IMR-90 (cell line): Measurements from ENCODE around the gene RNF125. TPM values are rescaled to one million over a fixed set of nuclear protein-coding genes. Genes with fewer than 3 reads are reported as not detected.
A peak's percentile ranks its signal among the peaks of the same experiment; 100 is the strongest.

Experiments used
- ATAC-seq: fragments of 200-7000 bp; cut with Tn5 transposase; 2 replicates; pipeline ENCODE4 v1.9.1; 2020; ENCODE audit warnings: low read depth, mild to moderate bottlenecking, moderate library complexity
- BruUV-seq: library from RNA; stranded (reverse); fragments of 400-500 nt; replicated peaks from 2 replicates; lab custom pipeline; 2021; lab: Mats Ljungman, UMichigan
- CTCF ChIA-PET: fragments of 300-600 bp; formaldehyde crosslinking; extraction: SDS; loops from one replicate; lab custom pipeline; 2021; ENCODE audit warnings: antibody characterized with exemption; lab: Yijun Ruan, JAX
- POLR2A ChIA-PET: fragments of 300-600 bp; sonication (Branson Sonifier 250); formaldehyde crosslinking; loops from one replicate; lab custom pipeline; 2022; ENCODE audit warnings: antibody characterized with exemption; ENCODE audit not compliant: unreplicated experiment; lab: Charles Lee
- DNase-seq: peaks from one replicate; pipeline ENCODE4 v3.0.0; 2013
- H2AFZ ChIP-seq: replicated peaks from 2 replicates; pipeline ENCODE3; 2013; ENCODE audit warnings: low read length, mild to moderate bottlenecking; ENCODE audit not compliant: poor library complexity
- H2AK5ac ChIP-seq: 2 replicates; pipeline ENCODE4 v1.6.1; 2013; ENCODE audit warnings: low read depth, low read length, inconsistent platforms
- H2AK9ac ChIP-seq: replicated peaks from 2 replicates; pipeline ENCODE3; 2013; ENCODE audit warnings: mild to moderate bottlenecking, low read depth, low read length, moderate library complexity; ENCODE audit not compliant: poor library complexity
- H2BK120ac ChIP-seq: 2 replicates; pipeline ENCODE4 v1.6.1; 2013; ENCODE audit warnings: low read depth, low read length, inconsistent platforms
- H2BK15ac ChIP-seq: 3 replicates; pipeline ENCODE4 v1.6.1; 2013; ENCODE audit warnings: low read depth, low read length, inconsistent platforms
- H2BK20ac ChIP-seq: 2 replicates; pipeline ENCODE4 v1.6.1; 2013; ENCODE audit warnings: low read depth, mild to moderate bottlenecking, inconsistent platforms, low read length, moderate library complexity
- H2BK5ac ChIP-seq: 2 replicates; pipeline ENCODE4 v1.6.1; 2013; ENCODE audit warnings: mild to moderate bottlenecking, low read depth, low read length, inconsistent platforms; ENCODE audit not compliant: poor library complexity, severe bottlenecking
- H3K14ac ChIP-seq: replicated peaks from 2 replicates; pipeline ENCODE4 v1.6.1; 2013; ENCODE audit warnings: low read depth, low read length, inconsistent platforms
- H3K18ac ChIP-seq: 2 replicates; pipeline ENCODE4 v1.6.1; 2013; ENCODE audit warnings: low read depth, low read length, control low read depth
- H3K23ac ChIP-seq: 2 replicates; pipeline ENCODE4 v1.6.1; 2013; ENCODE audit warnings: low read depth, low read length, inconsistent platforms
- H3K27ac ChIP-seq: 2 replicates; pipeline ENCODE4 v1.5.1; 2013; ENCODE audit warnings: mild to moderate bottlenecking, control low read depth, low read length; ENCODE audit not compliant: insufficient read depth
- H3K27me3 ChIP-seq: 2 replicates; pipeline ENCODE4 v1.6.1; 2013; ENCODE audit warnings: low read length; ENCODE audit not compliant: control insufficient read depth, insufficient read depth
- H3K36me3 ChIP-seq: 2 replicates; pipeline ENCODE4 v1.6.1; 2013; ENCODE audit warnings: low read length, mixed read lengths; ENCODE audit not compliant: control insufficient read depth, insufficient read depth
- H3K4ac ChIP-seq: 2 replicates; pipeline ENCODE4 v1.6.1; 2013; ENCODE audit warnings: low read depth, low read length, inconsistent platforms
- H3K4me1 ChIP-seq: 2 replicates; pipeline ENCODE4 v1.6.1; 2013; ENCODE audit warnings: low read length, mixed read lengths; ENCODE audit not compliant: control insufficient read depth, insufficient read depth
- H3K4me2 ChIP-seq: 2 replicates; pipeline ENCODE4 v1.6.1; 2013; ENCODE audit warnings: low read depth, mild to moderate bottlenecking, control low read depth, low read length, moderate library complexity
- H3K4me3 ChIP-seq: 2 replicates; pipeline ENCODE4 v1.5.1; 2013; ENCODE audit warnings: low read depth, mild to moderate bottlenecking, control low read depth, low read length, moderate library complexity; ENCODE audit not compliant: insufficient read depth
- H3K56ac ChIP-seq: 2 replicates; pipeline ENCODE4 v1.6.1; 2013; ENCODE audit warnings: low read length, inconsistent platforms; ENCODE audit not compliant: insufficient read depth; ENCODE audit errors: extremely low read depth
- H3K79me1 ChIP-seq, 2 experiments: 2 replicates each; pipeline ENCODE4 v1.6.1; 2013; ENCODE audit warnings: low read length in 2 of 2, inconsistent platforms in 1 of 2, low read depth in 1 of 2
- H3K9ac ChIP-seq: 2 replicates; pipeline ENCODE4 v1.6.1; 2013; ENCODE audit warnings: low read depth, low read length, control low read depth
- H3K9me1 ChIP-seq: 2 replicates; pipeline ENCODE4 v1.6.1; 2013; ENCODE audit warnings: low read length, inconsistent platforms; ENCODE audit not compliant: insufficient read depth
- H3K9me3 ChIP-seq: 2 replicates; pipeline ENCODE4 v1.6.1; 2013; ENCODE audit warnings: low read length; ENCODE audit not compliant: control insufficient read depth, insufficient read depth
- H4K20me1 ChIP-seq: 2 replicates; pipeline ENCODE4 v1.6.1; 2013; ENCODE audit warnings: low read length, inconsistent platforms; ENCODE audit not compliant: insufficient read depth
- H4K5ac ChIP-seq: 2 replicates; pipeline ENCODE4 v1.6.1; 2013; ENCODE audit warnings: mild to moderate bottlenecking, low read depth, low read length, control low read depth
- H4K8ac ChIP-seq, 2 experiments: 2 replicates each; pipeline ENCODE4 v1.6.1; 2013; ENCODE audit warnings: low read depth in 2 of 2, low read length in 2 of 2, control low read depth in 1 of 2, inconsistent platforms in 1 of 2
- H4K91ac ChIP-seq: 2 replicates; pipeline ENCODE4 v1.6.1; 2013; ENCODE audit warnings: low read depth, low read length, inconsistent platforms; ENCODE audit not compliant: insufficient read depth
- CTCF ChIP-seq: conservative IDR thresholded peaks from 2 replicates; pipeline ENCODE4 v1.5.1; 2012; ENCODE audit warnings: mild to moderate bottlenecking, low read depth, low read length, improper control_type of control experiment
- MAZ ChIP-seq: IDR thresholded peaks from 2 replicates; pipeline ENCODE4 v1.6.1; 2012; ENCODE audit warnings: low read depth, mild to moderate bottlenecking, low read length, improper control_type of control experiment, moderate library complexity, borderline replicate concordance
- RAD21 ChIP-seq: IDR thresholded peaks from 2 replicates; pipeline ENCODE4 v1.6.1; 2012; ENCODE audit warnings: low read length, improper control_type of control experiment
- SMC3 ChIP-seq: fragments of 150-350 bp; IDR thresholded peaks from 2 replicates; pipeline ENCODE4 v1.6.1; 2016; ENCODE audit warnings: low read depth, mild to moderate bottlenecking, antibody characterized with exemption, low read length, moderate library complexity
- WGBS, 2 experiments: methylation state at CpG; one replicate each; pipeline versions ENCODE4 v1.1.5 to v1.1.7; 2013; ENCODE audit warnings: missing lambda C conversion rate in 2 of 2; ENCODE audit not compliant: insufficient read length in 1 of 2; ENCODE audit errors: extremely low coverage in 2 of 2; 5-methylcytosine and 5-hydroxymethylcytosine counted together
- dilution Hi-C: fragments of 300-500 bp; cut with HindIII; formaldehyde crosslinking; loops from one replicate; pipeline ENCODE4 v1.14.3; 2018; ENCODE audit warnings: low sequenced_read_pairs; ENCODE audit not compliant: unreplicated experiment
- in situ Hi-C: fragments of 300-500 bp; cut with MboI; formaldehyde crosslinking; loops from 3 replicates; pipeline ENCODE4 v1.14.3; 2019; ENCODE audit warnings: low sequenced_read_pairs, inconsistent platforms, mixed read lengths
- intact Hi-C: fragments of 100-400 bp; cut with micrococcal nuclease; formaldehyde crosslinking; loops from 2 replicates; pipeline ENCODE4 v1.10.0; 2022
- polyA plus RNA-seq, 3 experiments: library from polyadenylated mRNA; depleted of rRNA; stranded (reverse); fragments of >200 nt; gene quantifications; 2 replicates each; pipeline ENCODE4 v1.2.3, GENCODE V29; 2012; ENCODE audit warnings: low replicate concordance in 1 of 3
- total RNA-seq: library from RNA; depleted of rRNA; stranded (reverse); fragments of >200 nt; gene quantifications from 2 replicates; pipeline ENCODE4 v1.2.3, GENCODE V29; 2012

Gene RNF125
- total and polyA plus RNA-seq, 2 of the 4 experiments (the other 2 are of a cell fraction): under 0.01 to 0.10 TPM

- in situ Hi-C loops: loop anchor here (10.0 kb wide), 1 partner anchor 243 kb away; no protein-coding TSS in a partner anchor
- dilution Hi-C loops: no loop called here
- H3K14ac ChIP-seq: no peak overlapping the region
- no peaks in the 10 kb centered on the region for H4K20me1 ChIP-seq
- no peak overlapping the region for H2BK5ac ChIP-seq
- no peak overlapping the region for H2BK15ac ChIP-seq
- intact Hi-C loops: loop anchor here (1.0 to 5.0 kb wide), 3 partner anchors 155 to 421 kb away; no protein-coding TSS in a partner anchor
- no peak overlapping the region for H4K8ac ChIP-seq
- no peak overlapping the region for H3K4me3 ChIP-seq
- no peak overlapping the region for H2AK9ac ChIP-seq
- no peak overlapping the region for H3K9ac ChIP-seq
- H3K56ac ChIP-seq: no peak overlapping the region
- H3K18ac ChIP-seq: no peak overlapping the region
- H3K4me2 ChIP-seq: no peak overlapping the region
- no peak overlapping the region for H3K27ac ChIP-seq
- no peaks in the 10 kb centered on the region for H3K4me1 ChIP-seq
- H2BK20ac ChIP-seq: no peak overlapping the region
- no peak overlapping the region for H2AK5ac ChIP-seq
- WGBS, 2 experiments: no CpG with 5 or more reads among the region's 9 CpGs
- H2BK120ac ChIP-seq: no peak overlapping the region
- no peak overlapping the region for H3K23ac ChIP-seq
- H3K9me3 ChIP-seq: peaks cover 9% of the 10 kb centered on the region
- H4K5ac ChIP-seq: no peak overlapping the region
- ChIA-PET POLR2A (no interaction called here), CTCF (interaction anchor here (1.1 to 1.5 kb wide), 2 partner anchors 15 to 229 kb away, joined by 3 to 5 read pairs; no protein-coding TSS in a partner anchor)
- no peak overlapping the region for H2AFZ ChIP-seq
- H4K91ac ChIP-seq: no peak overlapping the region
- peak; percentile 54 for DNase-seq
- TF ChIP-seq SMC3: peak; percentile 64
- no peak for TF ChIP-seq MAZ
- TF ChIP-seq CTCF: peak; percentile 74
- peak; percentile 80 for TF ChIP-seq RAD21
- ATAC-seq: peak; percentile 72; the same call in 1 of the 2 replicates
- H3K27me3 ChIP-seq: no peaks in the 10 kb centered on the region
- no peaks in the 10 kb centered on the region for H3K36me3 ChIP-seq
- no peak overlapping the region for H3K4ac ChIP-seq
- H3K9me1 ChIP-seq: no peaks in the 10 kb centered on the region
- no peaks in the 10 kb centered on the region for H3K79me1 ChIP-seq
- no TSS peak for BruUV-seq
Measured at GRCh38 chr18:31977270-31977872, 41.3 kb upstream of the RNF125 start.
